HUES64 (cell line): Measurements from ENCODE around the gene MAGI1.

ENCODE experiments used
- H3K27ac ChIP-seq: 2 replicates; pipeline ENCODE4 v1.7.0; 2013; ENCODE audit warnings: low read depth, low read length, inconsistent platforms
- H3K27me3 ChIP-seq: 2 replicates; pipeline ENCODE4 v1.6.1; 2013; ENCODE audit warnings: mild to moderate bottlenecking, low read length; ENCODE audit not compliant: insufficient read depth
- H3K36me3 ChIP-seq: 2 replicates; pipeline ENCODE4 v1.6.1; 2013; ENCODE audit warnings: mild to moderate bottlenecking, low read length; ENCODE audit not compliant: insufficient read depth
- H3K4me1 ChIP-seq: 2 replicates; pipeline ENCODE4 v1.6.1; 2013; ENCODE audit warnings: mild to moderate bottlenecking, low read length, moderate library complexity; ENCODE audit not compliant: insufficient read depth
- H3K4me3 ChIP-seq: 2 replicates; pipeline ENCODE4 v1.5.1; 2013; ENCODE audit warnings: mild to moderate bottlenecking, low read length, moderate library complexity
- H3K9ac ChIP-seq: 2 replicates; pipeline ENCODE4 v1.6.1; 2013; ENCODE audit warnings: mild to moderate bottlenecking, low read depth, low read length
- H3K9me3 ChIP-seq: 2 replicates; pipeline ENCODE4 v1.6.1; 2013; ENCODE audit warnings: low read depth, low read length; ENCODE audit not compliant: insufficient read depth
- WGBS: fragments of 150-250, 120-280 bp; methylation state at CpG from one replicate; pipeline ENCODE4 v1.1.7; 2013; ENCODE audit warnings: missing lambda C conversion rate; 5-methylcytosine and 5-hydroxymethylcytosine counted together

The MAGI1 gene

GRCh38 chr3:65854606-65855304 lies 184.0 kb downstream of the MAGI1 start:
- H3K27me3 ChIP-seq = no peaks in the 10 kb centered on the region
- no peak overlapping the region for H3K9ac ChIP-seq
- WGBS = 63% methylated on average over 8 of the region's 8 CpGs
- peaks cover 6% of the 10 kb centered on the region for H3K4me1 ChIP-seq
- no peak overlapping the region for H3K27ac ChIP-seq
- no peaks in the 10 kb centered on the region for H3K36me3 ChIP-seq
- no peak overlapping the region for H3K4me3 ChIP-seq
- no peaks in the 10 kb centered on the region for H3K9me3 ChIP-seq

GRCh38 chr3:65851827-65852226 lies 186.9 kb downstream of the MAGI1 start:
- Histone ChIP-seq H3K9me3 (no peaks in the 10 kb centered on the region), H3K4me1 (peaks cover 6% of the 10 kb centered on the region), H3K9ac (no peak overlapping the region), H3K36me3 (no peaks in the 10 kb centered on the region), H3K27me3 (no peaks in the 10 kb centered on the region), H3K4me3 (no peak overlapping the region), H3K27ac (no peak overlapping the region)
- WGBS = 86% methylated on average over 4 of the region's 4 CpGs

GRCh38 chr3:65850261-65850660 lies 188.5 kb downstream of the MAGI1 start:
- Histone ChIP-seq H3K9me3 (no peaks in the 10 kb centered on the region), H3K4me3 (no peak overlapping the region), H3K36me3 (no peaks in the 10 kb centered on the region), H3K27ac (no peak overlapping the region), H3K9ac (no peak overlapping the region), H3K4me1 (peaks cover 6% of the 10 kb centered on the region), H3K27me3 (no peaks in the 10 kb centered on the region)
- 89% methylated on average over 3 of the region's 3 CpGs for WGBS

- Histone ChIP-seq H3K4me3 (no peak overlapping the region), H3K36me3 (no peaks in the 10 kb centered on the region), H3K27me3 (no peaks in the 10 kb centered on the region), H3K4me1 (no peaks in the 10 kb centered on the region), H3K9me3 (no peaks in the 10 kb centered on the region), H3K9ac (no peak overlapping the region), H3K27ac (no peak overlapping the region)
- WGBS = 94% methylated on average over 7 of the region's 7 CpGs
Measured at GRCh38 chr3:65848024-65848423, 190.7 kb downstream of the MAGI1 start.

- H3K4me3 ChIP-seq = no peak overlapping the region
- WGBS = 96% methylated on average over 1 of the region's 1 CpG
- no peak overlapping the region for H3K9ac ChIP-seq
- H3K9me3 ChIP-seq = no peaks in the 10 kb centered on the region
- no peak overlapping the region for H3K27ac ChIP-seq
- no peaks in the 10 kb centered on the region for H3K27me3 ChIP-seq
- no peaks in the 10 kb centered on the region for H3K4me1 ChIP-seq
- H3K36me3 ChIP-seq = no peaks in the 10 kb centered on the region
Measured at GRCh38 chr3:65846936-65847335, 191.8 kb downstream of the MAGI1 start.

GRCh38 chr3:65844370-65844769 lies 194.3 kb downstream of the MAGI1 start:
- no peak overlapping the region for H3K4me3 ChIP-seq
- WGBS = 95% methylated on average over 2 of the region's 2 CpGs
- H3K4me1 ChIP-seq = no peaks in the 10 kb centered on the region
- no peaks in the 10 kb centered on the region for H3K9me3 ChIP-seq
- H3K9ac ChIP-seq = no peak overlapping the region
- H3K36me3 ChIP-seq = no peaks in the 10 kb centered on the region
- H3K27ac ChIP-seq = no peak overlapping the region
- H3K27me3 ChIP-seq = no peaks in the 10 kb centered on the region

- no peak overlapping the region for H3K27ac ChIP-seq
- no peaks in the 10 kb centered on the region for H3K9me3 ChIP-seq
- no peak overlapping the region for H3K9ac ChIP-seq
- 94% methylated on average over 1 of the region's 1 CpG for WGBS
- H3K36me3 ChIP-seq = no peaks in the 10 kb centered on the region
- no peak overlapping the region for H3K4me3 ChIP-seq
- no peaks in the 10 kb centered on the region for H3K27me3 ChIP-seq
- H3K4me1 ChIP-seq = no peaks in the 10 kb centered on the region
Measured at GRCh38 chr3:65843732-65844131, 195.0 kb downstream of the MAGI1 start.

GRCh38 chr3:65837604-65838003 lies 201.1 kb downstream of the MAGI1 start:
- Histone ChIP-seq H3K4me3 (no peak overlapping the region), H3K27ac (no peak overlapping the region), H3K9ac (no peak overlapping the region), H3K36me3 (no peaks in the 10 kb centered on the region), H3K4me1 (peaks cover 12% of the 10 kb centered on the region; the same call in 1 of the 2 replicates), H3K27me3 (no peaks in the 10 kb centered on the region), H3K9me3 (no peaks in the 10 kb centered on the region)
- 88% methylated on average over 4 of the region's 4 CpGs for WGBS

GRCh38 chr3:65836047-65836446 lies 202.7 kb downstream of the MAGI1 start:
- no peak overlapping the region for H3K9ac ChIP-seq
- H3K36me3 ChIP-seq = no peaks in the 10 kb centered on the region
- H3K4me1 ChIP-seq = peaks cover 22% of the 10 kb centered on the region
- no peak overlapping the region for H3K27ac ChIP-seq
- 91% methylated on average over 1 of the region's 1 CpG for WGBS
- H3K9me3 ChIP-seq = no peaks in the 10 kb centered on the region
- H3K4me3 ChIP-seq = no peak overlapping the region
- H3K27me3 ChIP-seq = no peaks in the 10 kb centered on the region

- Histone ChIP-seq H3K4me1 (peaks cover 33% of the 10 kb centered on the region), H3K27ac (no peak overlapping the region), H3K4me3 (no peak overlapping the region), H3K9ac (0 out of 2 replicates have a peak overlapping the region, but pooled peaks have one; percentile 7), H3K27me3 (no peaks in the 10 kb centered on the region), H3K9me3 (no peaks in the 10 kb centered on the region), H3K36me3 (no peaks in the 10 kb centered on the region)
- WGBS = 74% methylated on average over 2 of the region's 2 CpGs
Measured at GRCh38 chr3:65833761-65834505, 204.8 kb downstream of the MAGI1 start.

- peaks cover 40% of the 10 kb centered on the region for H3K4me1 ChIP-seq
- no peak overlapping the region for H3K9ac ChIP-seq
- H3K27me3 ChIP-seq = no peaks in the 10 kb centered on the region
- H3K36me3 ChIP-seq = no peaks in the 10 kb centered on the region
- no peak overlapping the region for H3K27ac ChIP-seq
- H3K9me3 ChIP-seq = no peaks in the 10 kb centered on the region
- H3K4me3 ChIP-seq = no peak overlapping the region
- WGBS = 88% methylated on average over 3 of the region's 3 CpGs
Measured at GRCh38 chr3:65831733-65832425, 206.8 kb downstream of the MAGI1 start.
